ENCODE measurements around the gene PURA. TPM values are rescaled to one million over a fixed set of nuclear protein-coding genes. Genes with fewer than 3 reads are reported as not detected.

Gene PURA
- total and polyA plus RNA-seq, 10 donors, result 2.8 to 36.2 (median 23.1) TPM

GRCh38 chr5:140148508-140148907, 34.6 kb downstream of the PURA start:
- H3K27ac ChIP-seq, result no peak overlapping the region
- no peak overlapping the region for H3K4me3 ChIP-seq
- WGBS, 5 donors, result 42 to 51% (median 45%) methylated on average over 6 of the region's 6 CpGs
- intact Hi-C loops (cut with DNase I; ENCODE audit: low total_unique reads), result loop anchor here (5.0 kb wide), 1 partner anchor 356 kb away; no protein-coding TSS in a partner anchor
- DNase-seq, result no peak
- no peaks in the 10 kb centered on the region for H3K36me3 ChIP-seq
- H3K4me1 ChIP-seq, result peaks cover 10 to 53% (median 24%) of the 10 kb centered on the region in 6 donors
- no peaks in the 10 kb centered on the region for H3K9me3 ChIP-seq
- TF ChIP-seq CTCF (IDR thresholded peaks at IDR 0.05 in 8 of 11, conservative IDR thresholded peaks at IDR 0.05 in 3 of 11), result no peak
- TF ChIP-seq POLR2AphosphoS5 (IDR thresholded peaks at IDR 0.05), result no peak
- no peak for TF ChIP-seq POLR2A (IDR thresholded peaks at IDR 0.05)
- H3K27me3 ChIP-seq (replicated peaks in 1 of 7), result peaks cover 0 to 23% (median 8%) of the 10 kb centered on the region in 7 donors

DNA sequence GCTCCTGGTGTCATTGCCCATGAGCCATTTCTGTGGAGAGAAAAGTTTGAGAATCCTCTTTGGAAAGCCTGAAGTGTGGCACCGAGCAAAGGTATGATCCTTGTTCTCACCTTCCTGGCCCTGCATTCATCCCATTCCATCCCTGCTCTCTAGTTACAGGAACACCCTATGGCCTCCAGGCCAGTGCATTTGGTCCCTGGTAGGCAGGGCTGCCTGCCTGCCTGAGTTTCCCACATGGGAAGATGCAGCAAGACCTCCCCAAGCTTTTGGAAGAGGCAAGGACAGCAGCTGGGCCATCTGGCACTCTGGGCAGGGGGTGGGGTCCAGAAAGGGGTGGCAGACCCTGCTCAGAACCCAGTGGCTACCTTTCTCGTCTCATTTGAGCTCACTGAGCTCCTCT, 36.3 kb downstream of the PURA start:
- Histone ChIP-seq H3K36me3 (no peaks in the 10 kb centered on the region), H3K4me3 (no peak overlapping the region), H3K9me3 (no peaks in the 10 kb centered on the region), H3K4me1 (peaks cover 10 to 40% (median 16%) of the 10 kb centered on the region in 6 donors), H3K27me3 (replicated peaks in 1 of 7) (peaks cover 0 to 15% (median 6%) of the 10 kb centered on the region in 7 donors), H3K27ac (no peak overlapping the region)
- TF ChIP-seq CTCF (IDR thresholded peaks at IDR 0.05 in 8 of 11, conservative IDR thresholded peaks at IDR 0.05 in 3 of 11), result no peak
- TF ChIP-seq POLR2A (IDR thresholded peaks at IDR 0.05), result no peak
- TF ChIP-seq POLR2AphosphoS5 (IDR thresholded peaks at IDR 0.05), result no peak
- DNase-seq, result no peak
- 82 to 95% (median 89%) methylated on average over 2 of the region's 2 CpGs for WGBS, 5 donors
- intact Hi-C loops (cut with DNase I; ENCODE audit: low total_unique reads), result no loop called here

- TF ChIP-seq POLR2A (IDR thresholded peaks at IDR 0.05) (no peak), CTCF (IDR thresholded peaks at IDR 0.05 in 8 of 11, conservative IDR thresholded peaks at IDR 0.05 in 3 of 11) (no peak), POLR2AphosphoS5 (IDR thresholded peaks at IDR 0.05) (no peak)
- peaks cover 2 to 30% (median 4%) of the 10 kb centered on the region in 6 donors for H3K4me1 ChIP-seq
- no peak overlapping the region for H3K27ac ChIP-seq
- H3K36me3 ChIP-seq, result no peaks in the 10 kb centered on the region
- H3K4me3 ChIP-seq, result no peak overlapping the region
- no peak for DNase-seq
- peaks cover 0 to 3% (median 0%) of the 10 kb centered on the region in 7 donors for H3K27me3 ChIP-seq (replicated peaks in 1 of 7)
- no peaks in the 10 kb centered on the region for H3K9me3 ChIP-seq
- intact Hi-C loops (cut with DNase I; ENCODE audit: low total_unique reads), result no loop called here
- 68 to 89% (median 82%) methylated on average over 7 of the region's 7 CpGs for WGBS, 5 donors
These were observed 37.5 kb downstream of the PURA start for GRCh38 chr5:140151144-140152021.

Measured in spleen (tissue), 11 donors.